UCSD-AML1 (cell line): Measurements from ENCODE around the gene GASK1B.

ENCODE experiments used
- DNase-seq: peaks from one replicate; lab custom pipeline; 2025; ENCODE audit not compliant: unreplicated experiment; lab: John Stamatoyannopoulos, UW

The GASK1B gene

GRCh38 chr4:158155656-158156356, 17.0 kb downstream of the GASK1B start:
- DNase-seq: no peak

DNA sequence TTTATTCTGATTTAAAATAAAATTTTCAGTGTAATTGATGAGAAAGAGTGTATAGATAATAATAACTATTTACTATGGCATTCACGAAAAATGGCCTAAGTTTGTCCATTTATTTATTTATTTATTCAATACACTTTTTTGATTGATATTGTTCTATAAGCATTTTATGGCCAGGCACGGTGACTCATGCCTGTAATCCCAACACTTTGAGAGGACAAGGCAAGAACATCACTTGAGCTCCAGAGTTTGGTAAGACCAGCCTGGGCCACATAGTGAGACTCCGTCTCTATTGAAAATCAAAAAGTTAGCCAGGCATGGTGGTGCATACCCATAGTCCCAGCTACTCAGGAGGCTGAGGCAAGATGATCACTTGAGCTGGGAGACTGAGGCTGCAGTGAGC, 25.7 kb downstream of the GASK1B start:
- no peak for DNase-seq

DNA sequence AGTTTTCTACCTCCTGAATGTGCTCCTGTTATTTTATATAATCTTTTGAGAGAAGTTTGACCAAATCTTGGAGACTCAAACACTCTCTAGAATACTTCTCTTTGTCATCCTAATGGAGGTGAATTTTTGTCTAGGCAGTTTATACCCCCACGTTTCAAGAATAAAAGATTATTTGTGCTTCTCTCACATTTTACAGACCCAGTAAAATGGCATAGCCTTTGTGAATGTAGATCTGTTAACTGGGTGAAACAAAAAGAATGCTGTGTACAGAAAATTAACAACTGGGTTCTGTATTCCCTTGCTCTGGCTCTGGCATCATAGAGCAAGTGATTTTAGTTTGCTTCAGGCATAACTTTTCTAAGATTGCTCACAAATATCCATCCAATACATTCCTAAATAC, 26.1 kb downstream of the GASK1B start:
- DNase-seq: no peak

DNA sequence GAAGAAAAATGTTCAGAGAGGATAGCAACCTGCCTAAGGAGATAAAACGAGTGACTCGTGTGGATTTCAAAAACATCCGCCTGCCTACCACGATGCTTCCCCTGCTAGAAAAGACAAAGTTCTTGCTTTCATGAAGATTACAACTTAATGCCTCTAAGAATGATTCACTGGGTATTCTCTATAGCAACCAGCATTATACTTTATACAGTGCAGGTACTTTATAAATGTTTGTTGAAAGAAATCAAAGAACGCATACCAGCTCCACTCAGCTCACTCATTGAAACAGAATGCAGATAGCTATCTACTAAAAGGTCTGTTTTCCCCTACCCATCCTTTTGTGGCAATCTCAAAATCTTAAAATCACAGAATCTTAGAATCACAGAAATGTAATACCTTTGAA, 33.7 kb downstream of the GASK1B start:
- no peak for DNase-seq

GRCh38 chr4:158134222-158134621, 38.6 kb downstream of the GASK1B start:
- DNase-seq: no peak

DNA sequence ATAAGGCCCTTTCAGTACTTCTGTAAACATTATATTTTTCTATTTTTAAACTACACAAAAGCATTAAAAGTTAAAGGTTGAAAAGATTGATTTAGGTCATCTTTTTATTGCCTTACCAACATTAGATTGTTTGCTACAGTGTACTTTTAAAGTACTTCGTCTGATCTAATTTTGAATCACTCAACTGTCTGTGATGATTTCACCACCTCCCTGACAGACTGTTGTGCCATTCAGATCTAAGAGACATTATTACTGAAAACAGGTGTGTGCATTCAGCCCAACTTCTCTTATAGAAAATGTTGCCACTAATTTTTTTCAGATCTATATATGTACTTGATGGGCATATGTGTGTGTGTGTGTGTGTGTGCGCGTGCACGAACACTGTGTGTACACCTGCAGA, 39.3 kb downstream of the GASK1B start:
- no peak for DNase-seq

DNA sequence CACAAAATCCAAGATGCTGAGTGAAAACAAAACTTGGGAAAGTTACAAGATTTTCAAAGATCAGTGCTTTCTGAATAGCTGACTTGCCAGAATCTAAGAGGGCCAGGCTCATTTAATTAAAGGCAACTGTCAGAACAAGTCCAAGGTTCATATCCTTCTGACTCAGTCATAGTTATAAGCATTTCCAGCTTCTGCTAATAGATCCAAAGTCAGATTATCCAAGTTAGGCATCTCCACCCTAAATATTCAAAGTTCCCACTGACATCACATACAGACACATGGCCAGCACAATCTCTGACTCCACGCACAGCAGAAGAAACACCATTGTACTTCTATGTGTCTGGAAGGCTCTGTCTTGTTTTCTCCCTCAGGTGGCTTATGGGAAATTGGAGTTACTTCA, 41.8 kb downstream of the GASK1B start:
- no peak for DNase-seq

DNA sequence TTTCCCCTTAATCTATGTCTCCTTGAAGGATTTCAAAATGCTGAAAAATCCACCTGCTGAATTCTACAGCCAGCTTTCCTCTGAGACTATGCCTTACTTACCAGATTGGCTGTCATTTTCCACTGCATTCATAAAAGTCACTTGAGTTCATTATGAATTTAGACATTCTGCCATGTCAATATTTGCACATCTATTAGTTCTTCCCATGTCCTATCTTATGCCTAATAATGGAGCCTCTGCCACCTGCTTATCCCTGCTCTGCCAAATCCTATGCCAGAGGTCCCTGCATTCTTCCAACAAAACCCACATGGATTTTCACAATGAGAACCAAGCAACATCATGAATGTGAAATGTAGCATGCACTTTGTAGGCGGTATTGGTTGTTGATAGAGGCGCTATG, 42.6 kb downstream of the GASK1B start:
- no peak for DNase-seq

- no peak for DNase-seq
Observed at GRCh38 chr4:158129694-158130093, 43.1 kb downstream of the GASK1B start.

- DNase-seq: no peak
Observed at GRCh38 chr4:158128540-158128939, 44.3 kb downstream of the GASK1B start.

- DNase-seq: no peak
Observed at GRCh38 chr4:158125310-158125709, 47.5 kb downstream of the GASK1B start.
